ENCODE measurements around the gene TRIP10.
A peak's percentile ranks its signal among the peaks of the same experiment; 100 is the strongest.
"Not testable (repeated sequence)": the region's sequence is repeated elsewhere in the genome, so short reads cannot be mapped to it uniquely, and the experiment has no call there.

The TRIP10 gene

DNA sequence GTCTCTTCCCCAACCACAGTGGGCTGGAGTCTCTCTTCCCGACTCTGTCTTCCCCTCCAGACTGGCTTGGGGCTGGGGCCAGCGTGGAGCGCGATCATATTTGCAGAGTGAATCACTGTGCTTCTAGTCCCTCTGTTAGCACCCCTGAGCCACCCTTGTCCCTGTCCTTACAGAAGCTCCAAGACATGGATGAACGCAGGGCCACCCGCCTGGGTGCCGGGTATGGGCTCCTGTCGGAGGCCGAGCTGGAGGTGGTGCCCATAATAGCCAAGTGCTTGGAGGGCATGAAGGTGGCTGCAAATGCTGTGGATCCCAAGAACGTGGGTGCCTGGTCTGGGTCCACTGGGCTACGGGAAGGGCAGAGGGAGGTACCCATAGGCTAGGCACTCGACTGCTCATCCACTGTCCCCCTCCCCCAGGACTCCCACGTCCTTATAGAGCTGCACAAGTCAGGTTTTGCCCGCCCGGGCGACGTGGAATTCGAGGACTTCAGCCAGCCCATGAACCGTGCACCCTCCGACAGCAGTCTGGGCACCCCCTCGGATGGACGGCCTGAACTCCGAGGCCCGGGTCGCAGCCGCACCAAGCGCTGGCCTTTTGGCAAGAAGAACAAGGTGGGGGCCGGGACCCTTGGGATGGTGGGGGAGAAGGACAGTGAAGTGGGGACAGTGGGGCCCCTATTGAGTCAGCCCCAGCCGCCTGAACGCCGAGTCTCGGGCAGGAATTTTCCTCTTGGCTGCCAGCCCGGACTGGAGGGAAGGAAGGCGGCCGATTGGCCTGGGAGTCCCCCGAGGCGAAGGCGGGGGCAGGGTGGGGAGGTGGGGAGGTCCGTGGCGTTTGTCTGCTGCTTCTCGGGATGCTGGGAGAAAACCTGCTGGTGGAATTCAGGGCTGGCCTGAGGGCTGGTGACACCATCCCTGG, 5.2 kb downstream of the TRIP10 start:
- FAIRE-seq = no peak

DNA sequence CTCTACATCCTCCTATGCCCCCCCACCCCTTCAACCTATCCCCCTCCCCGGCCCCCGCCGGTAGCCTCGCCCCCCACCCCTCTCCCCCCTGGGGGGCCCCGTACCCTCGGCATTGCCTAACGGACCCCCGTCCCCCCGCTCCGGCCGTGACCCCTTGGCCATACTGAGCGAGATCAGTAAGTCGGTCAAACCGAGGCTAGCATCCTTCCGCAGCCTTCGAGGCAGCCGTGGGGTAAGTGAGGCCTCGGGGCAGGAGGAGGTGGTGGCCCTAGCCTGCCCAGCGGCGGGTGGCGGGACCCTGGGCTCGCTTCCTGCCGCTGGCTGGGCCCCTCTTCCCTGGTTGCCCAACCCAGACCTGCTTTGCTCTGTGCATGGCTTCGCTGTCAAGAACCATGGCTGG, 6.5 kb downstream of the TRIP10 start:
- FAIRE-seq = no peak

DNA sequence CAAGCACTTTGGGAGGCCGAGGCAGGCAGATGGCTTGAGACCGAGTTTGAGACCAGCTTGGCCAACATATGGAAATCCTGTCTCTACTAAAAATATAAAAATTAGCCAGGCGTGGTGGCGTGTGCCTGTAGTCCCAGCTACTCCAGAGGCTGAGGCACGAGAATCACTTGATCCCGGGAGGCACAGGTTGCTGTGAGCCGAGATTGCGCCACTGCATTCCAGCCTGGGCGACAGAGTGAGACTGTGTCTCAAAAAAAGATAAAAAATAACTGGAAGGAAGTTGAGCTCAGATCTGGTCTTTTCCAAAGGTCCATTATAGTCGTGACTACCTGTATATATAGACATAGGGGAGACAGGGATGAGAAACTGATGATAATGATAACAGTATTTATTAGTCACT, 9.1 kb downstream of the TRIP10 start:
- FAIRE-seq = not testable (repeated sequence)

GRCh38 chr19:6750062-6750461, 10.6 kb downstream of the TRIP10 start:
- no peak for FAIRE-seq

DNA sequence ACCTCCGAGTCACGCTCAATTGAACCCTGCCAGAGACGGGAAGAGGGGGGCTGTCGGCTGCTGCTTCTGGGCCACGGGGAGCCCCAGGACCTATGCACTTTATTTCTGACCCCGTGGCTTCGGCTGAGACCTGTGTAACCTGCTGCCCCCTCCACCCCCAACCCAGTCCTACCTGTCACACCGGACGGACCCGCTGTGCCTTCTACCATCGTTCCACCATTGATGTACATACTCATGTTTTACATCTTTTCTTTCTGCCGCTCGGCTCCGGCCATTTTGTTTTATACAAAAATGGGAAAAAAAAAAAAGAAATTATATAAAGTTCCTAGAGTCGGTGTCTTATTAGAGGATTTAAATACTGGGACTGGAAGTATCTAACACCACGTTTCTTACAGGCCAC, 11.7 kb downstream of the TRIP10 start:
- FAIRE-seq = no peak

- no peak for FAIRE-seq
Measured at GRCh38 chr19:6752256-6753177, 13.0 kb downstream of the TRIP10 start.

GRCh38 chr19:6753178-6754031, 13.9 kb downstream of the TRIP10 start:
- FAIRE-seq = peak; percentile 43

GRCh38 chr19:6754136-6754535, 14.7 kb downstream of the TRIP10 start:
- no peak for FAIRE-seq

DNA sequence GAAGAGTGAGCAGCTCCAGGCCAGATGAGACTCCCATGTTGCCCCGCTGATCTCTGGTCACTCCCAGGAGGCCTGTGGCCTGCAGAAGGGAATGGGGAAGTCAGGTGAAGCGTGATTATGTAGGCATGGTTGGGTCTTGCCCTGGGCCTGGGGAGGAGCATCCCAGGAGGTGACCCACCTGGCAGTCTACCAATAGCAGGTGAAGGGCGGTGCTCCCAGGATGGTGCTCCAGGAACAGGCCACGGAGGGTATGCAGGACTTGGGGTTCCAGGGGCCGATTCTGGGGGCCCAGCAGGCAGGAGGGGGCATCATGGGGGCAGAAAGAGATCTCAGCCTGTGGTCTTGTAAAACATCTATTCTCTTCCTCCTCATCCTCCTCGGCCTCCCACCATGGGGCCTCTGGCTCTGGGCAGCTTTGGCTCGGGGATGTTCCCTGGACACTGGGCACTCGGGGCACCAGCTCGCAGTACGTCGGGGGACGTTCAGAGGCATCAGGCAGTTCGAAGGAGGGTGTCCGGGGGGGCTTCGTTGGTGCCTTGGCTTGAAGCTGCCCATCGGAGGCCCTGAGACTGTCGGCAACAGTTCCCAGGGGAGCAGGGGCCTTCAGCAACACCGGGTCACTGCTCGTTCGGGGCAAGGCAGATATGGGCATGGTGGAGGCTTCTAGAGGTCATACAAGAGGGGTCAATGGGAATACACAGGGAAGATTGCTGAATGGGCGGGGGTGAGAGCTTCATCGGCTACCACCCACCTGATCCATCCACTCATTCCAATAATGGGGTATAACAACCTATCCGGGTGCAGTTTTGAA, 15.4 kb downstream of the TRIP10 start:
- no peak for FAIRE-seq

DNA sequence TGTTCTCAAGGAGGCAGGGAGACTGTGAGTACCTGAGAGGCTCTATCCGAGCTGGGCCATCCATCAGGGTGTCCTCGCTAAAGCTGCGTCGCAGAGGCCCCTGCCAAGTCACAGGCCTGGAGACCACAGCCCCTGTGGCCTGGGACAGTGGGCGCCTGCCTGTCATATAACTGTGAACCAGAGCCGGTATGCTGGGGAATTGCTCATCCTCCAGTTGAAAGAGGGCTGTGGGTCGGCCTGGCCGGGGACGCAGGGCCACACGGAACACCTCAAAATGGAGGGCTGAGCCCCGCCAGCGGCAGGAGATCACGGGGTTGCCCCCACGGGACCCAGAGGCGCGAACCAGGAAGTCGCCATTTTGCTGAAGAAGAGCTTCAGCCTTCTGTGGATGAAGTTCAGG, 21.1 kb downstream of the TRIP10 start:
- FAIRE-seq = no peak

DNA sequence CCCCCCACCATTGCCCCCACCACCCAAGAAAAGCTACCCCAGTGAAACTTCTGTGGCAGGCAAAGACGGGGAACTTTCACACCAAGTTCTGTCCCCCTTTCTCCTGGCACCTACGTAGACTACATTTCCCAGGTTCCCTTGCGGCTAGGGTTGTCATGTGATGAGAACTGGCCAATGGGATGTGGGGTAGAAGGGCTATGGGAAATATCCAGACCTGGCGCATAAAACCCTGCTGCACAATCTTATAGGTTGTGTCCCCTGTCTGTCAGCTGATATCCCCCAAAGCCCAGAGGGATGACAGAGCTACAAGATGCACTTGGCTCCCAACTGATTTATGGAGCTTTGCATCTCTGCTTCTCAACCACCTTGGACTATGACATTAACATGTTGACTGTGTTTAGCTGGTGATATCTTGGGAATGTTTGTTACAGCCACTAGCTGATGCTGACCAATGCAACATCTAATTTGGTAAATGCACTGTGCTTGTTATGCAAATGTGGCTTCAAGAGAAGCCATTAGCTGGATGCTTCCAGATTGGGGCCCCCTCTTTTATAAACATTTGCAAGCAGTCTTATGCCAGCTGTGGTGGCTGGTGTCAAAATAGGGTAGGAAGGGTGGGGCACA, 21.7 kb downstream of the TRIP10 start:
- FAIRE-seq = no peak

DNA sequence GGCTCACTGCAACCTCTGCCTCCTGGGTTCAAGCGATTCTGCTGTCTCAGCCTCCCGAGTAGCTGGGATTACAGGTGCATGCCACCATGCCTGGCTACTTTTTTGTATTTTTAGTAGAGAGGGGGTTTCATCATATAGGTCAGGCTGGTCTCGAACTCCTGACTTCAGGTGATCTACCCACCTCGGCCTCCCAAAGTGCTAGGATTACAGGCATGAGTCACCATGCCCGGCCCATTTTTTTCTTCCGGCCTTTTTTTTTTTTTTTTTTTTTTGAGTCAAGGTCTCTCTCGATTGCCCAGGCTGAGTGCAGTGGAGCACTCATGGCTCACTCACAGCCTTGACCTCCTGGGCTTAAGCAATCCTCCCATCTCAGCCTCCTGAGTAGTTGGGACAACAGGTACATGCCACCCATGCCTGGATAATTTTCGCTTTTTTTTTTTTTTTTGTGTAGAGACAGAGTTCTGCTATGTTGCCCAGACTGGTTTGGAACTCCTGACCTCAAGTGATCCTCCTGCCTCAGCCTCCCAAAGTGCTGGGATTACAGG, 22.8 kb downstream of the TRIP10 start:
- FAIRE-seq = not testable (repeated sequence)

- no peak for FAIRE-seq
Measured at GRCh38 chr19:6765738-6766356, 26.4 kb downstream of the TRIP10 start.

DNA sequence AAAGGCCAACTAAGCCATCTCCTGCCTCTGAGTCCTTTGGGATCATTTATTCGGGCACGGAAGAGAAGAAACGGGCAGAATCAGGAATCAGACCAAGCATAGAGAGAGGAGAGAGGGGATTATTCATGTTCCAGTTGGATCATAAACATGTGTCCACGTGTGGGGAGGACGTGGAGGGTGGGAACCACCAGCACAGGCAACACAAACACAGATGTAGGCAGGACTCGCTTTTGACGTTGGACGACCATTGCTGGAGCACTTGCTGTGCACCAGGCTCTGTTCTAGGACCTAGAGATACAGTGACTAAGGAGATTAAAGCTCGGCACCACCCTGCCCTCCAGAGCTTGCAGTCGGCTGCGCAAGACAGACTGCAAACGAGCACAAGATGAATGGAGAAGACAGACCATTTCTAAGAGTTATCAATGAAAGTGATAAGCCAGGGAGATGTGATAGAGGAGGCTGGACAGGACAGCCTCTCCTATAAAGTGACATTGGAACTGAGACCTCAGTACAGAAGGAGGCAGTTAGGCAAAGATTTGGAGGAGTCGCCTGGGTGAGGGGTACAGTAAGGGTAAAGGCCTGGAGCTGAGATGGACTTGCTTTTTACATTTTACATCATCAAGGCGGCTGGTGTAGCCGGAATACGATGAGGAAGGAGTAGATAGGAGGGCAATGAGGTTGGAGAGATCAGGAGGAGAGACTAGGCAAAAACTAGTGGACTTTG, 27.0 kb downstream of the TRIP10 start:
- no peak for FAIRE-seq

- no peak for FAIRE-seq
Measured at GRCh38 chr19:6767081-6767356, 27.5 kb downstream of the TRIP10 start.

DNA sequence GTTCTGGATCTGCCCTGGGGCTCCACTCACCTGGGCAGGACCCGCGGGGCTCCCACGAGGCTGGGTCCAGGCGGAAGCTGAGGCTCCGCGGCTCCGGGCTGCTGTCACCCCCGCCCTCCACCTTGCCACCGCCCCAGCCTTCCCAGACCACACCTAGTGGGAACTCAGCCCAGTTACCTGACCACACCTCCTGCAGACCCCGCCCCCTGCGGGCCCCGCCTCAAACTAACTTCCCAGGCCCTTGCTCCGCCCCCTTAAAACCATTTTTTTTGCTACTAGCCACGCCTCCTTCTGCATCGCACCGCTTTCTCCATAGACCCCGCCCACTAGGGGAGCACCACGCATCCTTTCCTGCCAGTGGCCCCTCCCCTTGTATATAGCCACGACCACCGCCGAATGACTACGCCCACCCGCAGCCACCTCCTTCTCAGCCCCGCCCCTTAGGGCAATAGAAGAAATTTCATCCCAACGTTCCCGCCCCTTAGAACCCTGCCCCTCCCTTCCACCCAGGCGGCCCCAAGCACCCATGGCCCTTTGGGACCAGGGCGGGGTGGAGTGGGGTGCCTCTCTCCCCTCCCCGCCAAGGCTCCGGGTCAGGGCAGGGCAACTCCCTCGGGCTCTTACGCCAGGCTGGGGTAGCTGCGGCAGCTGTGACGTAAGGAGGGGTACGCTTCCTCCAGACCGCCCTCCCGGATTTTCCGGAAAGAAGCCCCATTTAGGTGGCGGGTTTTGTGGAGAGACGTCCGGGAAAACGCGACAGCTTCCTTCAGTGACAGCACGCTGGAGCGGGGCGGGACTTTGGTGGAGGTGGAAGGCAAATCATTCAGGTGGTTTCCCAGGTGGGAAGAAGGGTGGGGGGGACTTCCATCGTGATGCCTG, 28.1 kb downstream of the TRIP10 start, which contains the start of gene SH2D3A:
SH2D3A (minus strand) TSS at position 79 of the 879 bp plus-strand sequence. CDS start 3,687 bp downstream, outside the sequence.
- no peak for FAIRE-seq

- FAIRE-seq = no peak
Measured at GRCh38 chr19:6768236-6768785, 28.8 kb downstream of the TRIP10 start.

DNA sequence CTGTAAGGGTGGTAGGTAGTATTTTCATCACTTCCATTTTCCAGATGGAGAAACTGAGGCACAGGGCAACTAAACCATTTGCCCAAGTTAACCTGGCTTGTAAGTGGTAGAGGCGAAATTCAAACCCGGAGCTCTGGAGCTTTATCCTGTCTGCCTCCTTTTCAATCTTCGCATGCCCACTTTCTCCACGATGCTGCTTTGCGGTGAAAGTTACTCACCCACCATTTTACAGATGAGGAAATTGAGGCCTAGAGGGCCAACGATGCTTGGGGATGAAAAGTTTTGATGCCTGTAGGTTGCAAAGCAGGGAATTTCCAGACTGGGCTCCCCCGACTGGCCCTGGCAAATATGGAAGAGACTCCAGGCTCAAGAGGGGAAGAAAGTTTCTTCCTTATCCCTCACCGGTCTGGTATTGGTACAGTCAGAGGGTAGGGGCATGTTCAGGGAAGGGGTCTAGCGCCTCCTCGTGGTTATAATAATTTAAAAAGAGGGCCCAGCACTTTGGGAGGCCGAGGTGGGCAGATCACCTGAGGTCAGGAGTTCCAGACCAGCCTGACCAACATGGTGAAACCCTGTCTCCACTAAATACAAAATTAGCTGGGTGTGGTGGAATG, 29.6 kb downstream of the TRIP10 start:
- FAIRE-seq = no peak

Measured in A204.1 (cell line).